Stimulated activated CD8-positive, alpha-beta memory T cell treated with anti-CD3 and anti-CD28 coated beads, Interleukin-4, amount 100 ng/mL, for 1 hour (primary cell): Measurements from ENCODE around the gene CARD14.
A peak's percentile ranks its signal among the peaks of the same experiment; 100 is the strongest.

Experiments used
- DNase-seq, 2 donors: peaks; one replicate each; pipeline ENCODE4 v3.0.0-alpha.2; 2020; ENCODE audit warnings: low read depth in 2 of 2, low spot score in 1 of 2

CARD14 gene

GRCh38 chr17:80169784-80170500, at the start of gene CARD14:
TSS of gene CARD14 (plus strand) at chr17:80170030. CDS start at chr17:80181439, 11,409 bp downstream.
- DNase-seq: no peak

DNA sequence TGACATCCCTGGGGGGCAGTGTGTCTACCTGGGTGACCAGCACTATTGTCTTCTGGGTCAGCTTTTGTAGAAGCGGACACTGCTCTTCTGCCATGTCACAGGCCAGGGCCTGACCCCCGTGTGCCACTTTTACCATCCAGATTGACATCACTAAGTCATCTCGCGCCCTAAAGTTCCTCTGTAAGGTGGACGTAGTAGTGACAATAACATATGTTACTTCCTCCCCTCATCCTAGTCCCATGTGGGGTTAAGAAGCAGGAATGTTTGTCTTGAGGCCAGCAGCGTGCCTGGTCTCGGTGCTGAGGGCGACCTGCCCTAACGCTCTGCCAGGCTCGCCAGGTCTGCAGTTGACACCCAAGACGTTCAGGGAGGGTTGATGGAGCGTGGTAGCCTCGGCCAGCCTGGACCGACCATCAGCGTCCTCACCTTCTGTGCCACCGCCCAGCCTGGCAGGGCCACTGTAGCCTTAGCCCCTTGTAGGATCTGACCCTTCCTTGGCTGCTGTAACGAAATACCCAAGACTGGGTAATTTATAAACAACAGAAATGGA, 47.7 kb upstream of the CARD14 start:
- DNase-seq: no peak

GRCh38 chr17:80122926-80123505, 46.8 kb upstream of the CARD14 start:
- DNase-seq: no peak

DNA sequence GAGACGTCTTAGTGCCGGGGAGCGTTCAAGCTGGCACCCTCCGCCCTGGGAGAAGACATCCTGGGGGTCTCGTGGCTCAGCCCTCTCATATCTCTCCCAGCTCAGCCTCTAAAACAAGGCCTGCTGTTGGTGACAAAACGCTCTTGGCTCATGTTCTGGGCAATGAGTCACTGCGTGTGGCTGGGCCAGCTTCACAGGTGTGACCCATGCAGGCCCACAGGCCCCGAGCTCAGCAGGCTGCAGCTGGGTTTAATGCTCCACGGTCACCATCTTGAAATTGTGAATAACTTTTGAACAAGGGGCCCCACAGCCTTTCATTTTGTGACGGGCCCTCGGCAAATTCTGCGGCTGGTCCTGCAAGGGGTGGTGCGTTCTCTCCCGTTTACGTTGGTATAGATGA, 46.0 kb upstream of the CARD14 start:
- DNase-seq: no peak

GRCh38 chr17:80124351-80124981, 45.4 kb upstream of the CARD14 start:
- DNase-seq: no peak

GRCh38 chr17:80125656-80126448, 44.0 kb upstream of the CARD14 start:
- no peak for DNase-seq

GRCh38 chr17:80126449-80126715, 43.4 kb upstream of the CARD14 start:
- no peak for DNase-seq

DNA sequence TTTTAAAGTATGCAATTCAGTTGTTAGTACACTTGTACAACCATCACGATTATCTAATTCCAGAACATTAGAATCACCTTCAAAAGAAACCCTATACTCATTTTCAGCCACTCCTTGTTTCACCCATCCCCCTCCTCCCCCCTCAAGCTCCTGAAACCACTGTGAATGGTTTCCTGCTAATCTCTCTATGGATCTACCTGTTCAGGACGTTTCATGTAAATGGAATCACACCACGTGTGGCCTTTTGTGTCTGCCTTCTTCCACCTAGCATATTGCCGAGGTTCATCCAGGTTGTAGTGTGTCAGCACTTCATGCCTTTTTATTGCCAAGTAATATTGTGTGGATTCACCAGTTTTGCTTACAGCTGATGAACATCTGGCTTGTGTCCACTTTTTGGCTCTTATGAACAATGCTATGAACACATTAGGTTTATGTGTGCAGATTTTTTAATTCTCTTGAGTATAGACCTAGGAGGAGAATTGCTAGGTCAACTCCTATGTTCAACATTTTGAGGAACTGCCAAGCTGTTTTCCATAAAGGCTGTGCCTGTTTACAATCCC, 40.7 kb upstream of the CARD14 start:
- no peak for DNase-seq

DNA sequence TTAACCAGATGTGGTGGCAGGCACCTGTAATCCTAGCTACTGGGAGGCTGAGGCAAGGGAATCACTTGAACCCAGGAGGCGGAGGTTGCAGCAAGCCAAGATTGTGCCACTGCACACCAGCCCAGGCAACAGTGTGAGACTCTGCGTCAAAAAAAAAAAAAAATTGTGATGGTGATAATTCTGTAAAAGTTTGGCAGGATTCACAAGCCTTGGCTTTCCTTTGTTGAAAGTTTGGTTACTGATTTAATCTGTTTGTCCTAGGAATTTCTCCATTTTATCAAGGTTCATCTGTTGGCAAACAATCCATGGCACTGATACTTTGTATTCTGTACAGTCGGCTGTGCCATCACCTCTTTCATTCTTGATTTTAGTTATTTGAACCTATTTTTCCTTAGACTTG, 38.8 kb upstream of the CARD14 start:
- no peak for DNase-seq

GRCh38 chr17:80132906-80133625, 36.8 kb upstream of the CARD14 start:
- DNase-seq: no peak

- no peak for DNase-seq
These were observed 36.2 kb upstream of the CARD14 start for GRCh38 chr17:80133626-80133970.

GRCh38 chr17:80137131-80137530, 32.7 kb upstream of the CARD14 start:
- no peak for DNase-seq

GRCh38 chr17:80138856-80139426, 30.9 kb upstream of the CARD14 start:
- DNase-seq: no peak

- no peak for DNase-seq
These were observed 28.2 kb upstream of the CARD14 start for GRCh38 chr17:80141463-80142165.

- no peak for DNase-seq
These were observed 26.9 kb upstream of the CARD14 start for GRCh38 chr17:80142929-80143328.

DNA sequence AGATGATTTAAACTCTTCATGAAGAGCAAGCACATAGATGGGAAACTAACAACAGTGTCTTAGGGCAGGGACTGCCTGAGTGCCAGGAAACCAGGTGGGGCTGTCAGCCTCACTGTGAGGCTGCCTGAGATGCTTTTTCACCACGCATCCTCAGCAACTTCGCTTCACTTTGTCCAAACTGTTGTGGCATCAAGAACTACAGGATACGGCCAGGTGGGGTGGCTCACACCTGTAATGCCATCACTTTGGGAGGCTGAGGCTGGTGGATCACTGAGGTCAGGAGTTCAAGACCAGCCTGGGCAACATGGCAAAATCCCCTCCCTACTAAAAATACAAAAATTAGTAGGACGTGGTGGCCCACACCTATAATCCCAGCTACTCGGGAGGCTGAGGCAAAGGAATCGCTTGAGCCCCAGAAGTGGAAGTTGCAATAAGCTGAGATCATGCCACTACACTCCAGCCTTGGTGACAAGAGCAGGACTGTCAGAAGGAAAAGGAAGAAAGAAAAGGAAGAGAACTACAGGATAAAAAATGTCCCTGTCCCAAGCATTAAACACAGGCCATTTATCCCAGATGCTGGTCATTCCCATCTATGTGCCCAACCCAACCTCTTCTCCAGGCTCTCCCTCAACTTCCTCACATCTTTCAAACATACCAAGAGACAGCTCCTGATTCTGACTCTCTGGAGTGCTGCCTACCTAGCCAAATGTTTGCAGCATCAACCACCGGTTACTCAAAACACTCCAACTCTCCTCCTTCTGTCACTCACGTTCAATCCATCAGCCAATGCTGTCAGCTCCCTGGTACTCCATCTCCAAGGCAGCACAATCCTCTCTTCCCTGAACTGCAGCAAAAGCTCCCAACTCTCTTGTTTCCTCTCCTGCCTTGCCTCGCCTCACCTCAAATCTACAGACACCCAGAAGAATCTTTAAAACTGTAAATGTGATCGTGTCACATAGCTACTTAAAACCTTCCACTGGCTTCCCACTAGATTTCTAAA, 24.5 kb upstream of the CARD14 start:
- no peak for DNase-seq

DNA sequence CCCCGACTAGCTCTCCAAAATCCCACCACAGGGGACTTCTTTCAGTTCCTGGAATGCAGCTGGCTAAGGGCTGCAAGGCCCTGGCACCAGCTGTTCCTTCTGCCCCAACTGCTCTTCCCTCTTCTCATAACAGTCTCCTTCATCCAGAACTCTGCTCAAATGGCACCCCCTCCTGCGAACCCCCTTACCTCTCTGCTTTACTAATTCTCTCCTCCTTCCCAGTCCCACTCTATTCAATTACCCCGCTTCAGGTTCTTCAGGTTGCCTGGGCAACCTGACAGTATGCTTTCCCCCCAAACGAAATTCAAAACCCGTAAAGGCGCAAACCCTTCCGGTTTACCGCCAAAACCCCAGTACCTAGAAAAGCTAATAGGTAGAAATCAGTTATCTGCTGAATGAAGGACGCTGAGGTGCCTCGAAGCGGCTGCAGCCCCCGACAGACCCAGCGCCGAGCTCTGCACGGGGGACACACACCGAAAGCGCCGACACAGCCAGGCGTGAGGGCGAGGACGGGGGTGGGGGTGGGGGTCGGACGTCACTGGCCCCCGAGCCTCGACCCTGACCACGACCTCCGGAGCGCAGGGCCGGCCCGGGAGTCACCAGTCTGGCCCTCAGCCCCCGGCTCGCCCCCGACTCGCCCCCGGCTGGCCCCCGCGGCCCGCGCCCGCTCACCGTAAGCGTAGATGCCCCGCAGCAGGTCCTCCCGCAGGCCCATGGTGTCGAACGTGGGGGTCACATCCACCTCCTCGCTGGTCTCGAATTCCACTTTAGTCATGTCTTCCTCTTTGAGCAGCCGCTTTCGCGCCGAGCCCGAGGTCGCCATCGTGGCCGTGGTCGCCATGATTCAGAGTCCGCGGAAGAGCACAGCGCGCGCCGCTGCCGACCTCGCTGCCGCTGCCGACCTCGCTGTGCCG, 23.5 kb upstream of the CARD14 start:
- peak in 1 of 2 donors; percentile 8 for DNase-seq
